ENCODE data around the gene BTBD6. TPM values are rescaled to one million over a fixed set of nuclear protein-coding genes. Genes with fewer than 3 reads are reported as not detected.
"Not testable (repeated sequence)": the region's sequence is repeated elsewhere in the genome, so short reads cannot be mapped to it uniquely, and the experiment has no call there.

Gene BTBD6
- polyA plus RNA-seq, 1 donor = 32.1 TPM

GRCh38 chr14:105292826-105293711 is 44.7 kb downstream of the BTBD6 start:
- DNase-seq = no peak

- DNase-seq = no peak
These were observed 45.8 kb downstream of the BTBD6 start for GRCh38 chr14:105294142-105294597.

- DNase-seq = not testable (repeated sequence)
These were observed 49.0 kb downstream of the BTBD6 start for GRCh38 chr14:105297311-105297710.

DNA sequence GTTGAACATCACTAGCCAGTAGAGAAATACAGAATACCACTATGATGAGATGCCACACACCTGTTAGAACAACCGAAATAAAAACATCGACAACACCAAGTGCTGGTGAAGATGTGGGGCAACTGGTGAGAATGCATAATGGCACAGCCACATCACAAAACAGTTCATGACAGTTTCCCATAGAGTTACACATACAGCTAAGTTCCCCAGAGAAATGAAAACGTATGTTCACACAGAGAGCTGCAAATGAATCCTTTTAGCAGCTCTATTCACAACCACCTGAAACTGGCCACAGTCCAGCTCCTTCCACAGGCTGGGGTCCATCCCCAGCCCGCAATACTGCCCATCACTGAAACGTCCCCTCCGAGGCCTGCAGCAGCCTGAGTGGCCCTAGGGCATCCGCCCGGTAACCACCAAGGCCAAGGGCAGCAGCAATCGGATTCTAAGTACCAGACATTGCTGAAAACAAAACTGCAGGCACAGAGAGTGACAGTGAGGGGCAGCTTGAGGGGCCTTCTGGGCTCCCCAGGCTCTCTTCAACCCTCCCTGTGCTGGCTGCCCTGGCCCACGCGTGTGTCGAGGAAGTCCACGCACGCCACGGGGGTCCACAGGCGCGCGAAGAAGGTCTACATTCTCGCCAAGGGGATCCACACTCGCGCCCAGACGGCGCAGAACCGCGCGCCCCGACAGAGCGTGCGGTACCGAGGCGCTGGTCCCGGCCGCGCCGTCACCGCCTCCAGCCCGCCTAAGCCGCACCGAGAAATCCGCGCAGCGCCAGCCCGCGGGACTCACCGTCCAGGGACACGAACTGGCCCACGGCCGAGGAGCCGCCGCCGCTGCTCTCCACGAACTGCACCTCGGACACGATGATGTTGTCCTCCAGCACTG is 51.6 kb downstream of the BTBD6 start:
- DNase-seq = no peak

Other genes starting within 250 kb of the BTBD6 start
- 23.0 TPM for gene CDCA4, start 227.4 kb upstream of the BTBD6 start, polyA plus RNA-seq (ENCODE audit: insufficient read length)
- gene GPR132, start 183.1 kb upstream of the BTBD6 start, polyA plus RNA-seq (ENCODE audit: insufficient read length) = 0.33 TPM
- gene JAG2, start 79.8 kb upstream of the BTBD6 start, polyA plus RNA-seq (ENCODE audit: insufficient read length) = 7.5 TPM
- gene NUDT14, start 67.2 kb upstream of the BTBD6 start, polyA plus RNA-seq (ENCODE audit: insufficient read length) = 24.3 TPM
- 37.6 TPM for gene BRF1, start 52.5 kb downstream of the BTBD6 start, polyA plus RNA-seq (ENCODE audit: insufficient read length)
- gene PACS2, start 66.2 kb downstream of the BTBD6 start, polyA plus RNA-seq (ENCODE audit: insufficient read length) = 67.0 TPM
- gene TEX22, start 150.0 kb downstream of the BTBD6 start, polyA plus RNA-seq (ENCODE audit: insufficient read length) = 1.4 TPM
- gene MTA1, start 171.3 kb downstream of the BTBD6 start, polyA plus RNA-seq (ENCODE audit: insufficient read length) = 117 TPM
- 87.4 TPM for gene CRIP2, start 226.3 kb downstream of the BTBD6 start, polyA plus RNA-seq (ENCODE audit: insufficient read length)
- 22.7 TPM for gene CRIP1, start 238.4 kb downstream of the BTBD6 start, polyA plus RNA-seq (ENCODE audit: insufficient read length)
- 5.6 TPM for gene TEDC1, start 242.7 kb downstream of the BTBD6 start, polyA plus RNA-seq (ENCODE audit: insufficient read length)